OCI-LY7 (cell line): Measurements from ENCODE around the gene MYEOV.

ENCODE experiments used
- EZH2phosphoT487 ChIP-seq: fragments of 200-600 bp; sonication (generic); IDR thresholded peaks from 2 replicates; pipeline ENCODE4 v1.6.1; 2018; ENCODE audit warnings: low read depth, borderline replicate concordance, mild to moderate bottlenecking, mixed run types, antibody characterized with exemption, low read length, moderate library complexity, mixed read lengths
- TF ChIP-seq, protein P1 (sequence below): fragments of 200-600 bp; sonication (generic); conservative IDR thresholded peaks from 2 replicates; pipeline ENCODE4 v1.5.1; 2014; ENCODE audit warnings: mild to moderate bottlenecking, antibody characterized with exemption, low read length, moderate library complexity, mixed read lengths

DNA sequence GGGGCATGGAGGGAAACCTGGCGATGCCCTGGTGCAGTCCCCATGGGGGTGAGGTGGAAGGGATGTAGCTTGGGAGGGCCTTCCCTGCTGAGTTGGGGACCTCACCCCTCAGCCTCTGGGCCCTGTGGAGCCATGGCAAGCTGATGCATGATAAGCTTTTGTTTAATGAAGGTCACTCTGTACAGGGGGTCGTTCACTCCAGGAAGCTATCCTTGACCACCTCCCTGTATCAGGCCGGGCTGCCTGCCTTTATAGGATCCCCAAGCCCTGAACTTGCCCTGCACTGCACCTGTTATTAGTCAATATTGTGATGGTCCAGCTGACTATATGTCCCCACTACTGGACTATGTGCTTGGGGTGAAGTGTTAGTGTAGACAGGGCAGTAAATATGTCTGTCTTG is 49.7 kb upstream of the MYEOV start:
- TF ChIP-seq, protein P1, sequence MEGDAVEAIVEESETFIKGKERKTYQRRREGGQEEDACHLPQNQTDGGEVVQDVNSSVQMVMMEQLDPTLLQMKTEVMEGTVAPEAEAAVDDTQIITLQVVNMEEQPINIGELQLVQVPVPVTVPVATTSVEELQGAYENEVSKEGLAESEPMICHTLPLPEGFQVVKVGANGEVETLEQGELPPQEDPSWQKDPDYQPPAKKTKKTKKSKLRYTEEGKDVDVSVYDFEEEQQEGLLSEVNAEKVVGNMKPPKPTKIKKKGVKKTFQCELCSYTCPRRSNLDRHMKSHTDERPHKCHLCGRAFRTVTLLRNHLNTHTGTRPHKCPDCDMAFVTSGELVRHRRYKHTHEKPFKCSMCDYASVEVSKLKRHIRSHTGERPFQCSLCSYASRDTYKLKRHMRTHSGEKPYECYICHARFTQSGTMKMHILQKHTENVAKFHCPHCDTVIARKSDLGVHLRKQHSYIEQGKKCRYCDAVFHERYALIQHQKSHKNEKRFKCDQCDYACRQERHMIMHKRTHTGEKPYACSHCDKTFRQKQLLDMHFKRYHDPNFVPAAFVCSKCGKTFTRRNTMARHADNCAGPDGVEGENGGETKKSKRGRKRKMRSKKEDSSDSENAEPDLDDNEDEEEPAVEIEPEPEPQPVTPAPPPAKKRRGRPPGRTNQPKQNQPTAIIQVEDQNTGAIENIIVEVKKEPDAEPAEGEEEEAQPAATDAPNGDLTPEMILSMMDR: no peak
- TF ChIP-seq EZH2phosphoT487: no peak
